Spleen (tissue), 11 donors: ENCODE data around the gene OSBPL9. TPM values are rescaled to one million over a fixed set of nuclear protein-coding genes. Genes with fewer than 3 reads are reported as not detected.

ENCODE experiments used
- DNase-seq: peaks from one replicate; pipeline ENCODE4 v3.0.0-alpha.2; 2020
- H3K27ac ChIP-seq, 8 donors: fragments of 200-600 bp; sonication (generic) in 7 of 8; 1 replicate in 4 of 8; 2 replicates in 4 of 8; pipeline versions ENCODE4 v1.5.0 to v1.8.0; 2016 to 2021; ENCODE audit warnings: inconsistent platforms in 4 of 8, mild to moderate bottlenecking in 4 of 8, moderate library complexity in 1 of 8
- H3K27me3 ChIP-seq, 7 donors: fragments of 200-600 bp; sonication (generic) in 6 of 7; replicated peaks in 1 of 7; 1 replicate in 4 of 7; 2 replicates in 3 of 7; pipeline versions ENCODE4 v1.5.0 to v1.8.0; 2016 to 2021; ENCODE audit warnings: inconsistent platforms in 3 of 7, mild to moderate bottlenecking in 1 of 7
- H3K36me3 ChIP-seq, 6 donors: fragments of 200-600 bp; sonication (generic) in 5 of 6; 1 replicate in 4 of 6; 2 replicates in 2 of 6; pipeline versions ENCODE4 v1.5.0 to v1.8.0; 2016 to 2021; ENCODE audit warnings: inconsistent platforms in 2 of 6
- H3K4me1 ChIP-seq, 6 donors: fragments of 200-600 bp; sonication (generic) in 5 of 6; 1 replicate in 3 of 6; 2 replicates in 3 of 6; pipeline versions ENCODE4 v1.5.0 to v1.8.0; 2016 to 2021; ENCODE audit warnings: inconsistent platforms in 3 of 6
- H3K4me3 ChIP-seq, 8 donors: fragments of 200-600 bp; sonication (generic) in 7 of 8; 1 replicate in 4 of 8; 2 replicates in 4 of 8; pipeline versions ENCODE4 v1.5.0 to v1.8.0; 2016 to 2021; ENCODE audit warnings: inconsistent platforms in 4 of 8, mild to moderate bottlenecking in 4 of 8, moderate library complexity in 2 of 8
- H3K9me3 ChIP-seq, 8 donors: fragments of 200-600 bp; sonication (generic) in 7 of 8; 1 replicate in 4 of 8; 2 replicates in 4 of 8; pipeline versions ENCODE4 v1.5.0 to v1.8.0; 2016 to 2021; ENCODE audit warnings: inconsistent platforms in 4 of 8
- CTCF ChIP-seq, 11 experiments: fragments of 200-600 bp in 7 of 11; fragments of 450-650 bp in 4 of 11; sonication (generic) in 4 of 11; IDR thresholded peaks in 8 of 11; conservative IDR thresholded peaks in 3 of 11; 1 replicate in 7 of 11; 2 replicates in 4 of 11; pipeline versions ENCODE4 v1.4.0 to v1.8.0; 2016 to 2021; ENCODE audit warnings: antibody characterized with exemption in 11 of 11, inconsistent platforms in 4 of 11, mild to moderate bottlenecking in 1 of 11
- POLR2A ChIP-seq, 3 donors: fragments of 450-650 bp; IDR thresholded peaks; one replicate each; pipeline ENCODE4 v1.5.1; 2017; ENCODE audit warnings: antibody characterized with exemption in 3 of 3, mild to moderate bottlenecking in 1 of 3
- POLR2AphosphoS5 ChIP-seq, 3 donors: sonication (generic); formaldehyde crosslinking; IDR thresholded peaks; one replicate each; pipeline ENCODE4 v1.5.1; 2017; ENCODE audit warnings: antibody characterized with exemption in 3 of 3
- WGBS, 5 donors: extraction: QIAGEN DNeasy Blood & Tissue Kit in 3 of 5; methylation state at CpG; one replicate each; pipeline versions ENCODE4 v1.1.5 to v1.1.7; 2013 to 2018; 5-methylcytosine and 5-hydroxymethylcytosine counted together
- intact Hi-C: fragments of 100-400 bp; cut with DNase I; formaldehyde crosslinking; loops from one replicate; pipeline ENCODE4 v1.15.0; 2023; ENCODE audit warnings: low total_unique reads
- microRNA-seq, 3 donors: library from miRNA; unstranded; fragments of <30 nt; microRNA quantifications; one replicate each; pipeline versions ENCODE4 to v1.1.0, GENCODE V29; 2019 to 2020
- polyA plus RNA-seq, 3 donors: library from polyadenylated mRNA; stranded (reverse); fragments of 200-250 nt; gene quantifications; one replicate each; pipeline ENCODE4 v1.2.1, GENCODE V29; 2013
- small RNA-seq, 4 donors: library from RNA; depleted of rRNA; stranded (forward); fragments of <200 nt; gene quantifications; one replicate each; pipeline ENCODE3, GENCODE V24; 2016
- total RNA-seq, 7 donors: library from RNA; depleted of rRNA in 3 of 7; stranded (reverse); fragments of >200 nt in 3 of 7; fragmentation: NEBNext Ultra II Directional in 4 of 7; extraction: Animal tissue kit (Norgen Biotek cat#: 25700) in 4 of 7; gene quantifications; one replicate each; pipeline versions ENCODE4 v1.1.0 to v1.2.1, GENCODE V29; 2016 to 2021
- donor health status: healthy with polysubstance abuse.
- donor health status: DM: no; HTN: no; CAD: no; lungs with moderate emphysema.
- donor health status: DM: no; HTN: no; CAD: no.
- donor health status: Bipolar disorder and iron deficiency.
- donor health status: healthy.
- donor health status: DM: no; HTN: no; CAD: no.
- donor health status: DM: yes; HTN: yes; CAD: no.

Gene OSBPL9
- total and polyA plus RNA-seq, 10 donors = 34.6 to 97.4 (median 80.6) TPM

- intact Hi-C loops = no loop called here
- H3K36me3 ChIP-seq = peaks cover 0 to 100% (median 45%) of the 10 kb centered on the region in 6 donors
- no peaks in the 10 kb centered on the region for H3K27me3 ChIP-seq
- TF ChIP-seq POLR2A (IDR thresholded peaks at IDR 0.05) (no peak), CTCF (IDR thresholded peaks at IDR 0.05 in 8 of 11, conservative IDR thresholded peaks at IDR 0.05 in 3 of 11) (no peak), POLR2AphosphoS5 (IDR thresholded peaks at IDR 0.05) (no peak)
- H3K4me3 ChIP-seq = no peak overlapping the region
- no peak overlapping the region for H3K27ac ChIP-seq
- no peaks in the 10 kb centered on the region for H3K9me3 ChIP-seq
- no peak for DNase-seq
- WGBS, 5 donors = 93 to 100% (median 97%) methylated on average over 2 of the region's 2 CpGs
- H3K4me1 ChIP-seq = no peaks in the 10 kb centered on the region
Measured at GRCh38 chr1:51829058-51829457, 212.2 kb downstream of the OSBPL9 start.

- Histone ChIP-seq H3K27ac (no peak overlapping the region), H3K9me3 (no peaks in the 10 kb centered on the region), H3K27me3 (no peaks in the 10 kb centered on the region), H3K4me1 (no peaks in the 10 kb centered on the region), H3K4me3 (no peak overlapping the region), H3K36me3 (peaks cover 0 to 100% (median 47%) of the 10 kb centered on the region in 6 donors)
- intact Hi-C loops = no loop called here
- no peak for DNase-seq
- TF ChIP-seq POLR2A (IDR thresholded peaks at IDR 0.05) (no peak), CTCF (IDR thresholded peaks at IDR 0.05 in 8 of 11, conservative IDR thresholded peaks at IDR 0.05 in 3 of 11) (no peak), POLR2AphosphoS5 (IDR thresholded peaks at IDR 0.05) (no peak)
- 94 to 100% (median 96%) methylated on average over 2 of the region's 2 CpGs for WGBS, 5 donors
Measured at GRCh38 chr1:51833700-51834099, 216.8 kb downstream of the OSBPL9 start.

DNA sequence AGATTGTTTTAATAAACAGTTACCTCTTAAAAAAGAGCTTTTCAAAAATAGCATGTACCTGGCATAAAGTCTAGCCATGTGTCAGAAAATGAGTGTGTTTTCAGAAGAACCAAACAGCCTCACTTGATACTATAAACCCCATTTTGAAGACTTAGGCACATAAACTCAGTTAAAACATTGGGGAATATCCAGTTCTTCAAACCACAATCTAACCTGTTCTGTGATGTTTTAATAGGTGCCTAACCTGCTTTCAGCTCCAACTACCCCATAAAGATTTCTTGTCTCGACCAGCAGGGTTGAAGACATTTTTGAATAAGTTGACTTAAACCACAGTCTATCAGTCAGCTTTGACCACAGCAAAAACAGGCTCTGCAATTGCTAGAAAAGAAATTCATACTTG lies 220.4 kb downstream of the OSBPL9 start:
- Histone ChIP-seq H3K4me3 (no peak overlapping the region), H3K27ac (no peak overlapping the region), H3K9me3 (no peaks in the 10 kb centered on the region), H3K4me1 (no peaks in the 10 kb centered on the region), H3K27me3 (no peaks in the 10 kb centered on the region), H3K36me3 (peaks cover 0 to 83% (median 42%) of the 10 kb centered on the region in 6 donors)
- 79 to 91% (median 89%) methylated on average over 1 of the region's 1 CpG for WGBS, 5 donors
- intact Hi-C loops = no loop called here
- TF ChIP-seq POLR2A (IDR thresholded peaks at IDR 0.05) (no peak), POLR2AphosphoS5 (IDR thresholded peaks at IDR 0.05) (no peak), CTCF (IDR thresholded peaks at IDR 0.05 in 8 of 11, conservative IDR thresholded peaks at IDR 0.05 in 3 of 11) (no peak)
- DNase-seq = no peak

Small RNAs within 50 kb of the gene (microRNA-seq; reads per million reads assigned to microRNA genes)
- gene MIR761 = 0 reads per million in 3 donors

Small RNAs within 50 kb of the gene (small RNA-seq; reads per million reads assigned to genes)
- gene AL050343.2 = 0 reads per million in 4 donors
- gene RF00568 = 0 reads per million in 4 donors

Other genes with a start within 250 kb of the OSBPL9 start
- gene EPS15, start 97.8 kb upstream of the OSBPL9 start, total RNA-seq = 100 to 1,000 TPM in 6 of 7 donors, 10 to 100 TPM in 1; 94.4 to 142 (median 132) TPM
- 10 to 100 TPM; 24.2 to 31.3 (median 26.3) TPM for gene EPS15, start 97.8 kb upstream of the OSBPL9 start, polyA plus RNA-seq